ENCODE results near the gene CPS1. TPM values are rescaled to one million over a fixed set of nuclear protein-coding genes. Genes with fewer than 3 reads are reported as not detected.

Gene CPS1
- total RNA-seq, 1 experiment from 2014 or later = 9.0 TPM

DNA sequence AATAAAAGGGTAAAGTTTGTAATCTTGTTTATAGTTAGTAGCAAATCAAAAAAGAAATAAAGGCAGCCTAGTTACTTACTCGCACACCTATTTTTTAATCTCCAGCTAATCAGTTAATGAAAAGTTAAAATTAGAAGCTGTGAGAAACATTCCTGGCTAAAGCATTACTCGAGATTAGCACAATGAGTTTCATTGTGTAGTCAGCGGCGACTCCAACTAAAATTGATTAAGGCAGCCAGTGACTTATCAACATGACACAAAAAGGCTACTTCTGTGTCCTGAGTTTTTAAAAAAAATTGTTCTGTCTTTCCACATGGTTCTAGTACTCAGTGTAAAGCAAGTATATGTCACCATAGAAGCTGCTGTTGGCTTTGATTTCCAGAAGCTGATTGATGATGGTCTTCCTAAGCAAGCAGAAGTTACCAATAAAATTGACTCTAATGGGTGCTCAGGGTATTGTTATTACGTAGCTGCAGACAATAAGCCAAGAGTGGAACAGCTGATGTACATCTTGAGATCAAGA lies 159.2 kb downstream of the CPS1 start (continued):
- TF ChIP-seq, protein P1, sequence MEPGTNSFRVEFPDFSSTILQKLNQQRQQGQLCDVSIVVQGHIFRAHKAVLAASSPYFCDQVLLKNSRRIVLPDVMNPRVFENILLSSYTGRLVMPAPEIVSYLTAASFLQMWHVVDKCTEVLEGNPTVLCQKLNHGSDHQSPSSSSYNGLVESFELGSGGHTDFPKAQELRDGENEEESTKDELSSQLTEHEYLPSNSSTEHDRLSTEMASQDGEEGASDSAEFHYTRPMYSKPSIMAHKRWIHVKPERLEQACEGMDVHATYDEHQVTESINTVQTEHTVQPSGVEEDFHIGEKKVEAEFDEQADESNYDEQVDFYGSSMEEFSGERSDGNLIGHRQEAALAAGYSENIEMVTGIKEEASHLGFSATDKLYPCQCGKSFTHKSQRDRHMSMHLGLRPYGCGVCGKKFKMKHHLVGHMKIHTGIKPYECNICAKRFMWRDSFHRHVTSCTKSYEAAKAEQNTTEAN (CRISPR knock-in tag; IDR thresholded peaks at IDR 0.05) = no peak
- no peak for TF ChIP-seq ELF4 (CRISPR knock-in tag; IDR thresholded peaks at IDR 0.05; ENCODE audit: low read depth)

DNA sequence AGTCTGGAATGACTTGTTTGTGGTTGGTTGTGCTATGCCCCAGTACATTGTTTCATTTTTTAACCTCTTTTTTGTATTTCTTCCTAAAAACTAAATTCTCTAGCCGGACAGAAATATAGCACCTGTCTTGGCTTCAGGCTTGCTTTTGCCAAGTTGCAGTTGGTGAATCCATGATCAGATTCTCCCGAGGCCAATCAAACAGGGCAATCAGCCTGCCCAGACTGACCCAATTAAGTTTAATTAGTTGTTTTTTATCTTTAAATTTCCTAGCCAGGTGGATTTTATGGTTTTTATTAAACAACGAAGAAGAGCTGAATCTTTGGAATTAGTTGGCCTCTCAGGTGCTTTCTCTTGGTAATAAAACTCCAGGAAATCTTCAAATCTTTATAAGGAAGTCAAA lies 162.1 kb downstream of the CPS1 start:
- peaks cover 55% of the 10 kb centered on the region for H3K4me1 Mint-ChIP-seq
- peak overlapping the region; percentile 38 for H3K27ac Mint-ChIP-seq
- CTCF ChIA-PET = no interaction called here
- H3K27me3 Mint-ChIP-seq (ENCODE audit: low read depth) = no peaks in the 10 kb centered on the region
- no peaks in the 10 kb centered on the region for H3K9me3 Mint-ChIP-seq
- POLR2A ChIA-PET = no interaction called here
- no peak for ATAC-seq
- H3K4me3 Mint-ChIP-seq = no peak overlapping the region
- H3K36me3 Mint-ChIP-seq = no peaks in the 10 kb centered on the region
- TF ChIP-seq ELF4 (CRISPR knock-in tag; IDR thresholded peaks at IDR 0.05; ENCODE audit: low read depth) (no peak), E2F4 (CRISPR knock-in tag; IDR thresholded peaks at IDR 0.05; ENCODE audit: borderline replicate concordance, low read depth) (no peak), ZBTB21 (CRISPR knock-in tag; IDR thresholded peaks at IDR 0.05; ENCODE audit: borderline replicate concordance) (no peak), ZNF512 (CRISPR knock-in tag; IDR thresholded peaks at IDR 0.05; ENCODE audit: borderline replicate concordance) (no peak), NFE2L1 (CRISPR knock-in tag; IDR thresholded peaks at IDR 0.05) (no peak), ETV6 (CRISPR knock-in tag; IDR thresholded peaks at IDR 0.05) (no peak)
- no peak for DNase-seq (ENCODE audit: low spot score)

GRCh38 chr2:210722092-210722491 lies 165.7 kb downstream of the CPS1 start:
- ChIA-PET POLR2A (interaction anchor here (0.5 kb wide), 1 partner anchor 91 kb away, joined by 3 read pairs; no protein-coding TSS in a partner anchor), CTCF (no interaction called here)
- no peak for ATAC-seq
- Mint-ChIP-seq H3K9me3 (no peaks in the 10 kb centered on the region), H3K27me3 (ENCODE audit: low read depth) (no peaks in the 10 kb centered on the region), H3K27ac (no peak overlapping the region), H3K36me3 (no peaks in the 10 kb centered on the region), H3K4me1 (peaks cover 38% of the 10 kb centered on the region), H3K4me3 (no peak overlapping the region)
- no peak for DNase-seq (ENCODE audit: low spot score)
- TF ChIP-seq, protein P2, sequence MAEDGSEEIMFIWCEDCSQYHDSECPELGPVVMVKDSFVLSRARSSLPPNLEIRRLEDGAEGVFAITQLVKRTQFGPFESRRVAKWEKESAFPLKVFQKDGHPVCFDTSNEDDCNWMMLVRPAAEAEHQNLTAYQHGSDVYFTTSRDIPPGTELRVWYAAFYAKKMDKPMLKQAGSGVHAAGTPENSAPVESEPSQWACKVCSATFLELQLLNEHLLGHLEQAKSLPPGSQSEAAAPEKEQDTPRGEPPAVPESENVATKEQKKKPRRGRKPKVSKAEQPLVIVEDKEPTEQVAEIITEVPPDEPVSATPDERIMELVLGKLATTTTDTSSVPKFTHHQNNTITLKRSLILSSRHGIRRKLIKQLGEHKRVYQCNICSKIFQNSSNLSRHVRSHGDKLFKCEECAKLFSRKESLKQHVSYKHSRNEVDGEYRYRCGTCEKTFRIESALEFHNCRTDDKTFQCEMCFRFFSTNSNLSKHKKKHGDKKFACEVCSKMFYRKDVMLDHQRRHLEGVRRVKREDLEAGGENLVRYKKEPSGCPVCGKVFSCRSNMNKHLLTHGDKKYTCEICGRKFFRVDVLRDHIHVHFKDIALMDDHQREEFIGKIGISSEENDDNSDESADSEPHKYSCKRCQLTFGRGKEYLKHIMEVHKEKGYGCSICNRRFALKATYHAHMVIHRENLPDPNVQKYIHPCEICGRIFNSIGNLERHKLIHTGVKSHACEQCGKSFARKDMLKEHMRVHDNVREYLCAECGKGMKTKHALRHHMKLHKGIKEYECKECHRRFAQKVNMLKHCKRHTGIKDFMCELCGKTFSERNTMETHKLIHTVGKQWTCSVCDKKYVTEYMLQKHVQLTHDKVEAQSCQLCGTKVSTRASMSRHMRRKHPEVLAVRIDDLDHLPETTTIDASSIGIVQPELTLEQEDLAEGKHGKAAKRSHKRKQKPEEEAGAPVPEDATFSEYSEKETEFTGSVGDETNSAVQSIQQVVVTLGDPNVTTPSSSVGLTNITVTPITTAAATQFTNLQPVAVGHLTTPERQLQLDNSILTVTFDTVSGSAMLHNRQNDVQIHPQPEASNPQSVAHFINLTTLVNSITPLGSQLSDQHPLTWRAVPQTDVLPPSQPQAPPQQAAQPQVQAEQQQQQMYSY (CRISPR knock-in tag; IDR thresholded peaks at IDR 0.05) = no peak
- TF ChIP-seq, protein P3, sequence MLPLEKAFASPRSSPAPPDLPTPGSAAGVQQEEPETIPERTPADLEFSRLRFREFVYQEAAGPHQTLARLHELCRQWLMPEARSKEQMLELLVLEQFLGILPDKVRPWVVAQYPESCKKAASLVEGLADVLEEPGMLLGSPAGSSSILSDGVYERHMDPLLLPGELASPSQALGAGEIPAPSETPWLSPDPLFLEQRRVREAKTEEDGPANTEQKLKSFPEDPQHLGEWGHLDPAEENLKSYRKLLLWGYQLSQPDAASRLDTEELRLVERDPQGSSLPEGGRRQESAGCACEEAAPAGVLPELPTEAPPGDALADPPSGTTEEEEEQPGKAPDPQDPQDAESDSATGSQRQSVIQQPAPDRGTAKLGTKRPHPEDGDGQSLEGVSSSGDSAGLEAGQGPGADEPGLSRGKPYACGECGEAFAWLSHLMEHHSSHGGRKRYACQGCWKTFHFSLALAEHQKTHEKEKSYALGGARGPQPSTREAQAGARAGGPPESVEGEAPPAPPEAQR (CRISPR knock-in tag; IDR thresholded peaks at IDR 0.05) = no peak
- TF ChIP-seq CTCF (IDR thresholded peaks at IDR 0.05) (no peak), ETV6 (CRISPR knock-in tag; IDR thresholded peaks at IDR 0.05) (no peak), MYBL2 (CRISPR knock-in tag; IDR thresholded peaks at IDR 0.05) (no peak), IRF2 (CRISPR knock-in tag; IDR thresholded peaks at IDR 0.05; ENCODE audit: borderline replicate concordance, low read depth) (no peak), PRRX2 (CRISPR knock-in tag; IDR thresholded peaks at IDR 0.05) (no peak), ZNF219 (CRISPR knock-in tag; IDR thresholded peaks at IDR 0.05; ENCODE audit: borderline replicate concordance) (no peak), ZNF512 (CRISPR knock-in tag; IDR thresholded peaks at IDR 0.05; ENCODE audit: borderline replicate concordance) (no peak)
- TF ChIP-seq, protein P4, sequence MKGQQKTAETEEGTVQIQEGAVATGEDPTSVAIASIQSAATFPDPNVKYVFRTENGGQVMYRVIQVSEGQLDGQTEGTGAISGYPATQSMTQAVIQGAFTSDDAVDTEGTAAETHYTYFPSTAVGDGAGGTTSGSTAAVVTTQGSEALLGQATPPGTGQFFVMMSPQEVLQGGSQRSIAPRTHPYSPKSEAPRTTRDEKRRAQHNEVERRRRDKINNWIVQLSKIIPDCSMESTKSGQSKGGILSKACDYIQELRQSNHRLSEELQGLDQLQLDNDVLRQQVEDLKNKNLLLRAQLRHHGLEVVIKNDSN (CRISPR knock-in tag; IDR thresholded peaks at IDR 0.05) = no peak
- TF ChIP-seq, protein P5, sequence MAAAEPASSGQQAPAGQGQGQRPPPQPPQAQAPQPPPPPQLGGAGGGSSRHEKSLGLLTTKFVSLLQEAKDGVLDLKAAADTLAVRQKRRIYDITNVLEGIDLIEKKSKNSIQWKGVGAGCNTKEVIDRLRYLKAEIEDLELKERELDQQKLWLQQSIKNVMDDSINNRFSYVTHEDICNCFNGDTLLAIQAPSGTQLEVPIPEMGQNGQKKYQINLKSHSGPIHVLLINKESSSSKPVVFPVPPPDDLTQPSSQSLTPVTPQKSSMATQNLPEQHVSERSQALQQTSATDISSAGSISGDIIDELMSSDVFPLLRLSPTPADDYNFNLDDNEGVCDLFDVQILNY (CRISPR knock-in tag; IDR thresholded peaks at IDR 0.05) = no peak
